Activated B cell treated with CpG ODN at 0.5 μM for 24 hours (primary cell): ENCODE data around the gene C1orf56. TPM values are rescaled to one million over a fixed set of nuclear protein-coding genes. Genes with fewer than 3 reads are reported as not detected.

Source experiments
- ATAC-seq: fragments of 200-7000 bp; cut with Tn5 transposase; one replicate; pipeline ENCODE4 v1.10.0; 2021; ENCODE audit warnings: low read depth, mild to moderate bottlenecking, moderate library complexity
- CTCF ChIA-PET: fragments of 350-600 bp; sonication (Branson Sonifier 250); formaldehyde crosslinking; loops from one replicate; lab custom pipeline; 2021; ENCODE audit warnings: antibody characterized with exemption; lab: Charles Lee
- POLR2A ChIA-PET: fragments of 350-600 bp; sonication (Branson Sonifier 250); formaldehyde crosslinking; loops from one replicate; lab custom pipeline; 2021; ENCODE audit warnings: antibody characterized with exemption; lab: Charles Lee
- DNase-seq: peaks from one replicate; pipeline ENCODE4 v3.0.0; 2022
- H3K27ac Mint-ChIP-seq: one replicate; pipeline ENCODE4 v1.8.0; 2020; ENCODE audit warnings: mixed read lengths
- H3K27me3 Mint-ChIP-seq: one replicate; pipeline ENCODE4 v1.8.0; 2021; ENCODE audit warnings: mixed read lengths
- H3K36me3 Mint-ChIP-seq: one replicate; pipeline ENCODE4 v1.8.0; 2021; ENCODE audit warnings: low read depth, mixed read lengths
- H3K4me1 Mint-ChIP-seq: one replicate; pipeline ENCODE4 v1.8.0; 2021; ENCODE audit warnings: mixed read lengths
- H3K4me3 Mint-ChIP-seq: one replicate; pipeline ENCODE4 v1.8.0; 2020; ENCODE audit warnings: mild to moderate bottlenecking, mixed read lengths
- H3K9me3 Mint-ChIP-seq: one replicate; pipeline ENCODE4 v1.8.0; 2020; ENCODE audit warnings: mixed read lengths
- CTCF ChIP-seq: fragments of 200-600 bp; IDR thresholded peaks from one replicate; pipeline ENCODE4 v1.8.0; 2022; ENCODE audit warnings: antibody characterized with exemption, mild to moderate bottlenecking
- intact Hi-C: fragments of 100-400 bp; cut with micrococcal nuclease; formaldehyde crosslinking; loops from one replicate; pipeline ENCODE4 v1.15.1; 2024
- total RNA-seq: library from RNA; stranded (reverse); gene quantifications from 2 replicates; pipeline ENCODE4 v1.2.3, GENCODE V29; 2022

The C1orf56 gene
- total RNA-seq, 1 donor from 2014 or later, result 2.5 TPM

GRCh38 chr1:151001602-151002001 lies 45.9 kb upstream of the C1orf56 start:
- Mint-ChIP-seq H3K4me1 (peaks cover 34% of the 10 kb centered on the region), H3K4me3 (no peak overlapping the region), H3K27me3 (no peaks in the 10 kb centered on the region), H3K36me3 (peaks cover 33% of the 10 kb centered on the region), H3K27ac (no peak overlapping the region), H3K9me3 (no peaks in the 10 kb centered on the region)
- ChIA-PET CTCF (interaction anchor here (0.6 kb wide), 1 partner anchor 816 kb away, joined by 3 read pairs; no protein-coding TSS in a partner anchor), POLR2A (no interaction called here)
- intact Hi-C loops, result loop anchor here (10.0 kb wide), 1 partner anchor 253 kb away; the partner anchor contains the start of gene PSMD4
- DNase-seq (no peak), ATAC-seq (no peak)
- no peak for TF ChIP-seq CTCF

GRCh38 chr1:151002051-151002450 lies 45.5 kb upstream of the C1orf56 start:
- intact Hi-C loops, result loop anchor here (10.0 kb wide), 1 partner anchor 253 kb away; the partner anchor contains the start of gene PSMD4
- Mint-ChIP-seq H3K36me3 (peaks cover 31% of the 10 kb centered on the region), H3K4me3 (no peak overlapping the region), H3K27me3 (no peaks in the 10 kb centered on the region), H3K4me1 (peaks cover 38% of the 10 kb centered on the region), H3K9me3 (no peaks in the 10 kb centered on the region), H3K27ac (no peak overlapping the region)
- DNase-seq (no peak), ATAC-seq (no peak)
- TF ChIP-seq CTCF, result no peak
- POLR2A ChIA-PET, result no interaction called here
- CTCF ChIA-PET, result interaction anchor here (0.6 kb wide), 1 partner anchor 816 kb away, joined by 3 read pairs; no protein-coding TSS in a partner anchor

- Mint-ChIP-seq H3K27me3 (no peaks in the 10 kb centered on the region), H3K4me3 (no peak overlapping the region), H3K4me1 (peaks cover 44% of the 10 kb centered on the region), H3K27ac (no peak overlapping the region), H3K36me3 (peaks cover 25% of the 10 kb centered on the region), H3K9me3 (no peaks in the 10 kb centered on the region)
- no peak for ATAC-seq
- DNase-seq, result no peak
- CTCF ChIA-PET, result interaction anchor here (0.9 kb wide), 1 partner anchor 9 kb away, joined by 3 read pairs; no protein-coding TSS in a partner anchor
- POLR2A ChIA-PET, result no interaction called here
- intact Hi-C loops, result loop anchor here (10.0 kb wide), 1 partner anchor 252 kb away; the partner anchor contains the start of gene PSMD4
- no peak for TF ChIP-seq CTCF
Measured at GRCh38 chr1:151002611-151003010, 44.9 kb upstream of the C1orf56 start.

- Mint-ChIP-seq H3K27ac (no peak overlapping the region), H3K4me1 (peaks cover 49% of the 10 kb centered on the region), H3K27me3 (no peaks in the 10 kb centered on the region), H3K4me3 (no peak overlapping the region), H3K36me3 (peaks cover 21% of the 10 kb centered on the region), H3K9me3 (no peaks in the 10 kb centered on the region)
- intact Hi-C loops, result loop anchor here (10.0 kb wide), 1 partner anchor 252 kb away; the partner anchor contains the start of gene PSMD4
- POLR2A ChIA-PET, result no interaction called here
- ATAC-seq, result no peak
- CTCF ChIA-PET, result interaction anchor here (0.9 kb wide), 2 partner anchors 9 to 23 kb away, joined by 3 read pairs; no protein-coding TSS in a partner anchor
- TF ChIP-seq CTCF, result no peak
- no peak for DNase-seq
Measured at GRCh38 chr1:151003180-151003579, 44.4 kb upstream of the C1orf56 start.

GRCh38 chr1:151005729-151006319 lies 41.7 kb upstream of the C1orf56 start:
- intact Hi-C loops, result loop anchor here (5.0 to 10.0 kb wide), 4 partner anchors 151 to 606 kb away; partner anchors contain the start of genes PSMD4, SNX27 and TNFAIP8L2
- ATAC-seq, result no peak
- TF ChIP-seq CTCF, result no peak
- no peaks in the 10 kb centered on the region for H3K27me3 Mint-ChIP-seq
- peak overlapping the region; percentile 93 for H3K27ac Mint-ChIP-seq
- H3K4me3 Mint-ChIP-seq, result peak overlapping the region; percentile 98
- peaks cover 65% of the 10 kb centered on the region for H3K4me1 Mint-ChIP-seq
- POLR2A ChIA-PET, result interaction anchor here (0.6 to 1.9 kb wide), 12 partner anchors 32 to 809 kb away, joined by 3 to 8 read pairs (median 4); partner anchors contain the start of genes C1orf56, CDC42SE1, CERS2 and GABPB2
- peaks cover 11% of the 10 kb centered on the region for H3K36me3 Mint-ChIP-seq
- no peaks in the 10 kb centered on the region for H3K9me3 Mint-ChIP-seq
- DNase-seq, result no peak
- CTCF ChIA-PET, result interaction anchor here (1.0 to 2.6 kb wide), 6 partner anchors 8 to 446 kb away, joined by 3 to 19 read pairs (median 4); no protein-coding TSS in a partner anchor
